Esophagus muscularis mucosa (tissue), 3 donors: ENCODE measurements around the gene CTDNEP1.

ENCODE experiments used
- POLR2A ChIP-seq: fragments of 450-650 bp; IDR thresholded peaks from one replicate; pipeline ENCODE4 v1.6.1; 2017; ENCODE audit warnings: antibody characterized with exemption, moderate library complexity, mild to moderate bottlenecking, low read depth
- POLR2AphosphoS5 ChIP-seq, 2 donors: sonication (generic); formaldehyde crosslinking; IDR thresholded peaks; one replicate each; pipeline ENCODE4 v1.6.1; 2017; ENCODE audit warnings: antibody characterized with exemption in 2 of 2
- TF ChIP-seq, protein P1 (sequence below), 3 experiments: fragments of 200-600 bp in 2 of 3; fragments of 450-650 bp in 1 of 3; sonication (generic) in 2 of 3; IDR thresholded peaks; one replicate each; pipeline ENCODE4 v1.5.1; 2017 to 2019; ENCODE audit warnings: antibody characterized with exemption in 3 of 3, mild to moderate bottlenecking in 2 of 3, moderate library complexity in 1 of 3

GRCh38 chr17:7229504-7229903, 22.0 kb downstream of the CTDNEP1 start:
- TF ChIP-seq POLR2A (no peak), POLR2AphosphoS5 (IDR thresholded peaks at IDR 0.05) (no peak)
- TF ChIP-seq, protein P1, sequence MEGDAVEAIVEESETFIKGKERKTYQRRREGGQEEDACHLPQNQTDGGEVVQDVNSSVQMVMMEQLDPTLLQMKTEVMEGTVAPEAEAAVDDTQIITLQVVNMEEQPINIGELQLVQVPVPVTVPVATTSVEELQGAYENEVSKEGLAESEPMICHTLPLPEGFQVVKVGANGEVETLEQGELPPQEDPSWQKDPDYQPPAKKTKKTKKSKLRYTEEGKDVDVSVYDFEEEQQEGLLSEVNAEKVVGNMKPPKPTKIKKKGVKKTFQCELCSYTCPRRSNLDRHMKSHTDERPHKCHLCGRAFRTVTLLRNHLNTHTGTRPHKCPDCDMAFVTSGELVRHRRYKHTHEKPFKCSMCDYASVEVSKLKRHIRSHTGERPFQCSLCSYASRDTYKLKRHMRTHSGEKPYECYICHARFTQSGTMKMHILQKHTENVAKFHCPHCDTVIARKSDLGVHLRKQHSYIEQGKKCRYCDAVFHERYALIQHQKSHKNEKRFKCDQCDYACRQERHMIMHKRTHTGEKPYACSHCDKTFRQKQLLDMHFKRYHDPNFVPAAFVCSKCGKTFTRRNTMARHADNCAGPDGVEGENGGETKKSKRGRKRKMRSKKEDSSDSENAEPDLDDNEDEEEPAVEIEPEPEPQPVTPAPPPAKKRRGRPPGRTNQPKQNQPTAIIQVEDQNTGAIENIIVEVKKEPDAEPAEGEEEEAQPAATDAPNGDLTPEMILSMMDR (IDR thresholded peaks at IDR 0.05), result no peak
